Keratinocyte (primary cell): Measurements from ENCODE around the gene CHST8.

Source experiments
- EZH2 ChIP-seq: IDR thresholded peaks from one replicate; pipeline ENCODE4 v1.6.1; 2012; ENCODE audit warnings: inconsistent platforms, mild to moderate bottlenecking, low read length, moderate library complexity
- TF ChIP-seq, protein P1 (sequence below), 3 experiments: IDR thresholded peaks in 1 of 3; conservative IDR thresholded peaks in 1 of 3; optimal IDR thresholded peaks in 1 of 3; 2 replicates in 2 of 3; 3 replicates in 1 of 3; pipeline versions ENCODE3 to v1.5.1; 2011; ENCODE audit warnings: low read length in 3 of 3, mild to moderate bottlenecking in 3 of 3, moderate library complexity in 2 of 3, control low read depth in 1 of 3, inconsistent platforms in 1 of 3; ENCODE audit not compliant: insufficient read depth in 2 of 3; ENCODE audit errors: extremely low read depth in 1 of 3

DNA sequence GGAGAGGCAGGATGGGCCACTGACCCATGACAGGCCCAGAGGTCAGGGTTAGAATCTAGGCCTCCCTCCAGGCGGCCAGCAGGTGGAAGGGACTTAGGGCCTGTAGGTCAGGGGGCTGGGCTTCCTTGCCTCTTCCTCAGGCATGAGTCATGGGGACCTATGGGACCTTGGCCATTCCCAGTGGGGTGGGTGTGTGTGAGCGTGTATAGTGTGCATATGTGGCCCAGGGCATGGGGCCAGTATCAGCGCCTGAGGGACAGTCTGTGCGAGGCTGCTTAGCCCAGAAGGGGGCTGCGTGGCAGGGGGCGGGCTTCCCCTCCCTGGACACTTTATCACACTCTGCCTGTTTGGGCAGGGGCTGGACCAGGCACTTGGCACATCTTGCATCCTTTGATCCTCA lies 188.2 kb downstream of the CHST8 start:
- TF ChIP-seq EZH2, result no peak
- TF ChIP-seq, protein P1, sequence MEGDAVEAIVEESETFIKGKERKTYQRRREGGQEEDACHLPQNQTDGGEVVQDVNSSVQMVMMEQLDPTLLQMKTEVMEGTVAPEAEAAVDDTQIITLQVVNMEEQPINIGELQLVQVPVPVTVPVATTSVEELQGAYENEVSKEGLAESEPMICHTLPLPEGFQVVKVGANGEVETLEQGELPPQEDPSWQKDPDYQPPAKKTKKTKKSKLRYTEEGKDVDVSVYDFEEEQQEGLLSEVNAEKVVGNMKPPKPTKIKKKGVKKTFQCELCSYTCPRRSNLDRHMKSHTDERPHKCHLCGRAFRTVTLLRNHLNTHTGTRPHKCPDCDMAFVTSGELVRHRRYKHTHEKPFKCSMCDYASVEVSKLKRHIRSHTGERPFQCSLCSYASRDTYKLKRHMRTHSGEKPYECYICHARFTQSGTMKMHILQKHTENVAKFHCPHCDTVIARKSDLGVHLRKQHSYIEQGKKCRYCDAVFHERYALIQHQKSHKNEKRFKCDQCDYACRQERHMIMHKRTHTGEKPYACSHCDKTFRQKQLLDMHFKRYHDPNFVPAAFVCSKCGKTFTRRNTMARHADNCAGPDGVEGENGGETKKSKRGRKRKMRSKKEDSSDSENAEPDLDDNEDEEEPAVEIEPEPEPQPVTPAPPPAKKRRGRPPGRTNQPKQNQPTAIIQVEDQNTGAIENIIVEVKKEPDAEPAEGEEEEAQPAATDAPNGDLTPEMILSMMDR (optimal IDR thresholded peaks at IDR 0.05 in 1 of 3, IDR thresholded peaks at IDR 0.05 in 1 of 3, conservative IDR thresholded peaks at IDR 0.05 in 1 of 3; ENCODE audit: extremely low read depth in 1 of 3, insufficient read depth in 2 of 3, low read length in 3 of 3), result no peak
